A549 (cell line): ENCODE measurements around the gene XCR1. TPM values are rescaled to one million over a fixed set of nuclear protein-coding genes. Genes with fewer than 3 reads are reported as not detected.

Source experiments
- ATAC-seq, 2 experiments: fragments of 200-7000 bp in 1 of 2; fragments of >200 bp in 1 of 2; cut with Nextera tagmentation in 1 of 2; cut with Tn5 transposase in 1 of 2; 3 replicates each; pipeline versions ENCODE4 v1.8.0 to v1.9.1; 2018 to 2020; ENCODE audit warnings: mild to moderate bottlenecking in 1 of 2, moderate library complexity in 1 of 2
- CTCF ChIA-PET: fragments of 300-600 bp; sonication (Branson Sonifier 250); formaldehyde crosslinking; extraction: SDS; loops from one replicate; lab custom pipeline; 2021; ENCODE audit warnings: antibody characterized with exemption, inconsistent platforms; lab: Yijun Ruan, JAX
- POLR2A ChIA-PET: fragments of 350-600 bp; formaldehyde crosslinking; extraction: SDS; loops from one replicate; lab custom pipeline; 2021; ENCODE audit warnings: antibody characterized with exemption, inconsistent platforms; lab: Yijun Ruan, JAX
- DNase-seq, 2 experiments: peaks; one replicate each; pipeline versions ENCODE4 v3.0.0 to v3.0.0-alpha.2; 2011 to 2016; ENCODE audit warnings: low read depth in 1 of 2, low spot score in 1 of 2
- FAIRE-seq: peaks from 2 replicates; lab custom pipeline; 2011; peaks lifted over from hg19 to GRCh38; lab: Jason Lieb, UNC
- H3K27ac ChIP-seq, 2 experiments: fragments of >200 bp; sonication (Bioruptor Twin); formaldehyde crosslinking; 3 replicates each; pipeline ENCODE4 v1.5.1; 2016 to 2017
- H3K4me1 ChIP-seq: fragments of >200 bp; sonication (Bioruptor Twin); formaldehyde crosslinking; 3 replicates; pipeline ENCODE4 v1.6.1; 2016
- H3K4me2 ChIP-seq: fragments of >200 bp; sonication (Bioruptor Twin); formaldehyde crosslinking; 3 replicates; pipeline ENCODE4 v1.6.1; 2016
- H3K4me3 ChIP-seq: fragments of >200 bp; sonication (Bioruptor Twin); formaldehyde crosslinking; 3 replicates; pipeline ENCODE4 v1.5.1; 2016
- H3K9me3 ChIP-seq: fragments of >200 bp; sonication (Bioruptor Twin); formaldehyde crosslinking; 3 replicates; pipeline ENCODE4 v1.6.1; 2016
- CEBPB ChIP-seq, 2 experiments: fragments of >200 bp in 1 of 2; sonication (Bioruptor Twin) in 1 of 2; formaldehyde crosslinking in 1 of 2; IDR thresholded peaks; 2 replicates each; pipeline ENCODE4 v1.6.1; 2012 to 2016
- CHD2 ChIP-seq: fragments of 150-350 bp; IDR thresholded peaks from 2 replicates; pipeline ENCODE4 v1.6.1; 2014; ENCODE audit warnings: low read length; ENCODE audit not compliant: partially characterized antibody
- CHD4 ChIP-seq: fragments of 200-600 bp; sonication (generic); IDR thresholded peaks from 2 replicates; pipeline ENCODE4 v1.6.1; 2016; ENCODE audit warnings: antibody characterized with exemption, mild to moderate bottlenecking, borderline replicate concordance
- FOSB ChIP-seq: fragments of 250-450 bp; sonication (Bioruptor Pico); IDR thresholded peaks from 2 replicates; pipeline ENCODE4 v1.5.0; 2020; ENCODE audit warnings: mild to moderate bottlenecking, moderate library complexity
- HDAC2 ChIP-seq: fragments of 200-600 bp; sonication (generic); IDR thresholded peaks from 2 replicates; pipeline ENCODE4 v1.6.1; 2016
- HEYL ChIP-seq: fragments of 250-450 bp; sonication (Bioruptor Pico); IDR thresholded peaks from 2 replicates; pipeline ENCODE4 v1.8.0; 2021; ENCODE audit warnings: mild to moderate bottlenecking, moderate library complexity
- HOXB5 ChIP-seq: fragments of 250-450 bp; sonication (Bioruptor Pico); IDR thresholded peaks from 2 replicates; pipeline ENCODE4 v1.5.0; 2020; ENCODE audit warnings: mild to moderate bottlenecking, moderate library complexity
- JUNB ChIP-seq: fragments of >200 bp; sonication (Bioruptor Twin); formaldehyde crosslinking; IDR thresholded peaks from 2 replicates; pipeline ENCODE4 v1.6.1; 2016
- KDM1A ChIP-seq: fragments of 200-600 bp; sonication (generic); IDR thresholded peaks from 2 replicates; pipeline ENCODE4 v1.6.1; 2016; ENCODE audit warnings: low read depth, mild to moderate bottlenecking
- NFE2L2 ChIP-seq: fragments of 150-350 bp; conservative IDR thresholded peaks from 2 replicates; pipeline ENCODE4 v1.6.1; 2014; ENCODE audit warnings: low read length
- PBX3 ChIP-seq: IDR thresholded peaks from 2 replicates; pipeline ENCODE4 v1.6.1; 2012
- PHF8 ChIP-seq: fragments of 200-600 bp; sonication (generic); IDR thresholded peaks from 2 replicates; pipeline ENCODE4 v1.6.1; 2016; ENCODE audit warnings: low read depth, mild to moderate bottlenecking, antibody characterized with exemption, moderate library complexity, borderline replicate concordance
- REST ChIP-seq: fragments of 200-600 bp; sonication (generic); IDR thresholded peaks from 2 replicates; pipeline ENCODE4 v1.6.1; 2016; ENCODE audit warnings: antibody characterized with exemption, mild to moderate bottlenecking, moderate library complexity
- SMC3 ChIP-seq: fragments of >200 bp; sonication (Bioruptor Twin); formaldehyde crosslinking; IDR thresholded peaks from 3 replicates; pipeline ENCODE4 v1.6.1; 2018; ENCODE audit warnings: inconsistent platforms
- SREBF2 ChIP-seq: fragments of 450-650 bp; IDR thresholded peaks from 2 replicates; pipeline ENCODE4 v1.6.1; 2014; ENCODE audit warnings: mild to moderate bottlenecking, moderate library complexity
- TFCP2L1 ChIP-seq: fragments of 250-450 bp; sonication (Bioruptor Pico); IDR thresholded peaks from 2 replicates; pipeline ENCODE4 v1.5.0; 2021; ENCODE audit warnings: mild to moderate bottlenecking
- USF2 ChIP-seq: fragments of 450-650 bp; IDR thresholded peaks from 2 replicates; pipeline ENCODE4 v1.6.1; 2014; ENCODE audit warnings: antibody characterized with exemption
- ZSCAN20 ChIP-seq: fragments of 250-450 bp; sonication (Bioruptor Pico); IDR thresholded peaks from 2 replicates; pipeline ENCODE4 v1.8.0; 2022; ENCODE audit warnings: mild to moderate bottlenecking, moderate library complexity
- WGBS: methylation state at CpG from one replicate; pipeline ENCODE4 v1.1.6; 2017; ENCODE audit errors: missing lambda C conversion rate; 5-methylcytosine and 5-hydroxymethylcytosine counted together
- polyA plus RNA-seq, 4 experiments: library from polyadenylated mRNA; depleted of rRNA in 3 of 4; stranded (reverse); fragments of >200 nt; fragmentation: RNase III in 1 of 4; extraction: RNeasy Plus Mini Kit Qiagen cat#74134 plus additional on column Dnase treatment in 1 of 4; gene quantifications; 2 replicates in 3 of 4; 3 replicates in 1 of 4; pipeline ENCODE4 v1.2.3, GENCODE V29; 2011 to 2017

The XCR1 gene
- polyA plus RNA-seq, 2 of the 4 experiments (the other 2 are of a cell fraction) = not detected

GRCh38 chr3:45968149-45968548, 59.1 kb downstream of the XCR1 start:
- DNase-seq (no peak), ATAC-seq (no peak), FAIRE-seq (no peak)
- Histone ChIP-seq H3K9me3 (no peaks in the 10 kb centered on the region), H3K4me1 (peaks cover 8% of the 10 kb centered on the region; the same call in 1 of the 3 replicates), H3K4me3 (no peak overlapping the region), H3K4me2 (no peak overlapping the region), H3K27ac (no peak overlapping the region)
- TF ChIP-seq PHF8 (no peak), CHD4 (no peak), KDM1A (no peak), NFE2L2 (no peak), REST (no peak), HDAC2 (no peak), CHD2 (no peak), HEYL (CRISPR knock-in tag) (no peak)
- 95% methylated on average over 6 of the region's 9 CpGs for WGBS
- ChIA-PET CTCF (interaction anchor here (0.9 to 1.2 kb wide), 4 partner anchors 9 to 30 kb away, joined by 3 to 5 read pairs (median 4); no protein-coding TSS in a partner anchor), POLR2A (no interaction called here)

DNA sequence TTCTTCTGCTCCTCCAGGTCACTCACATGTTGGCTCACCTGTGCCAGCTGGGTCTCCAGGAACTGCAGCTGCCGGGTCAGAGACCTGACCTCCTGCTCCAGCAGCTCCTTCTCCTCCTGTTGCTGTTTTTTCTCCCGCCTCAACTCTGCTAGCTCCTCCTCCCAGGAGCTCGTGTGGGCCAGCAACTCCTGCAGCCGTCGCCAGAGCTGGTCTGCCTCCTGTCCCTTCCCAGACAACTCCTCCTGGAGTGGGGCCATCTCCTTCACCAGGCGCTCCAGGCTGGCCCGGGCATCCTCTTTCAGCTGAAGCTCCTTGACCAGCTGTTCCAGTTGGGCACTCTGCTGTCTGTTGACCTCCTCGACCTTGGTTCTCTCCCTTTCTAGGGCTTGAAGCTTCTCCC, 59.6 kb downstream of the XCR1 start:
- no peak overlapping the region for H3K4me3 ChIP-seq
- no peak overlapping the region for H3K27ac ChIP-seq
- H3K4me1 ChIP-seq = 0 out of 3 replicates have a peak, but pooled peaks cover 5% of the 10 kb centered on the region
- ChIA-PET POLR2A (no interaction called here), CTCF (interaction anchor here (0.6 to 1.2 kb wide), 3 partner anchors 20 to 168 kb away, joined by 3 to 5 read pairs (median 4); no protein-coding TSS in a partner anchor)
- FAIRE-seq (no peak), ATAC-seq (no peak), DNase-seq (no peak)
- 77% methylated on average over 6 of the region's 8 CpGs for WGBS
- TF ChIP-seq FOSB (CRISPR knock-in tag) (no peak), ZSCAN20 (no peak), NFE2L2 (no peak), SMC3 (no peak), HOXB5 (CRISPR knock-in tag) (no peak), PBX3 (no peak), JUNB (no peak), CEBPB (IDR thresholded peaks at IDR 0.05) (no peak), SREBF2 (no peak), USF2 (no peak), TFCP2L1 (no peak)
- no peak overlapping the region for H3K4me2 ChIP-seq
- no peaks in the 10 kb centered on the region for H3K9me3 ChIP-seq

Other genes with a start within 250 kb of the XCR1 start
- gene SLC6A20, start 230.9 kb downstream of the XCR1 start, polyA plus RNA-seq (2011; rRNA removed) = 0.03 TPM in 1 of 2 replicates, not detected in the other
- gene SLC6A20, start 230.9 kb downstream of the XCR1 start, polyA plus RNA-seq (2017; fragmentation: RNase III; extraction: RNeasy Plus Mini Kit Qiagen cat#74134 plus additional on column Dnase treatment) = not detected in 3 replicates
- gene LZTFL1, start 185.4 kb downstream of the XCR1 start, polyA plus RNA-seq (2011; rRNA removed) = 21.3 and 25.0 TPM in 2 replicates
- gene LZTFL1, start 185.4 kb downstream of the XCR1 start, polyA plus RNA-seq (2017; fragmentation: RNase III; extraction: RNeasy Plus Mini Kit Qiagen cat#74134 plus additional on column Dnase treatment) = 10.8 to 12.6 TPM (median 12.0 TPM) in 3 replicates
- gene CCR9, start 140.9 kb downstream of the XCR1 start, polyA plus RNA-seq (2011; rRNA removed) = not detected in 2 replicates
- gene CCR9, start 140.9 kb downstream of the XCR1 start, polyA plus RNA-seq (2017; fragmentation: RNase III; extraction: RNeasy Plus Mini Kit Qiagen cat#74134 plus additional on column Dnase treatment) = not detected in 3 replicates
- not detected in 2 replicates for gene CXCR6, start 84.0 kb downstream of the XCR1 start, polyA plus RNA-seq (2011; rRNA removed)
- gene CXCR6, start 84.0 kb downstream of the XCR1 start, polyA plus RNA-seq (2017; fragmentation: RNase III; extraction: RNeasy Plus Mini Kit Qiagen cat#74134 plus additional on column Dnase treatment) = not detected in 3 replicates
- 4.4 and 6.4 TPM in 2 replicates for gene FYCO1, start 31.7 kb downstream of the XCR1 start, polyA plus RNA-seq (2011; rRNA removed)
- 3.7 to 4.9 TPM (median 4.1 TPM) in 3 replicates for gene FYCO1, start 31.7 kb downstream of the XCR1 start, polyA plus RNA-seq (2017; fragmentation: RNase III; extraction: RNeasy Plus Mini Kit Qiagen cat#74134 plus additional on column Dnase treatment)
- gene CCR1, start 180.8 kb upstream of the XCR1 start, polyA plus RNA-seq (2011; rRNA removed) = 0.03 TPM in 1 of 2 replicates, not detected in the other
- not detected in 3 replicates for gene CCR1, start 180.8 kb upstream of the XCR1 start, polyA plus RNA-seq (2017; fragmentation: RNase III; extraction: RNeasy Plus Mini Kit Qiagen cat#74134 plus additional on column Dnase treatment)
- gene CCR3, start 215.0 kb upstream of the XCR1 start, polyA plus RNA-seq (2011; rRNA removed) = not detected in 2 replicates
- not detected in 3 replicates for gene CCR3, start 215.0 kb upstream of the XCR1 start, polyA plus RNA-seq (2017; fragmentation: RNase III; extraction: RNeasy Plus Mini Kit Qiagen cat#74134 plus additional on column Dnase treatment)